ENCODE measurements around the gene CSNK1D. TPM values are rescaled to one million over a fixed set of nuclear protein-coding genes. Genes with fewer than 3 reads are reported as not detected.

The CSNK1D gene
- total and polyA plus RNA-seq, 2 donors (not counting 1 experiment from before 2014, with no cell fraction given), result 196 to 241 TPM

- Histone ChIP-seq H3K9me3 (ENCODE audit: control extremely low read depth in 1 of 3, control insufficient read depth in 2 of 3, insufficient read depth in 1 of 3, low read length in 2 of 3) (no peaks in the 10 kb centered on the region), H3K9ac (ENCODE audit: low read length) (no peak overlapping the region), H3K36me3 (replicated peaks in 1 of 2; ENCODE audit: control extremely low read depth in 1 of 2, control insufficient read depth in 1 of 2, extremely low read depth in 1 of 2, insufficient read depth in 2 of 2, low read length in 1 of 2) (no peaks in the 10 kb centered on the region), H3K27me3 (replicated peaks in 1 of 4; ENCODE audit: control extremely low read depth in 1 of 4, control insufficient read depth in 3 of 4, insufficient read depth in 4 of 4, low read length in 3 of 4) (peaks cover 0 to 10% (median 0%) of the 10 kb centered on the region in 4 experiments), H3K4me1 (ENCODE audit: control insufficient read depth in 2 of 2, insufficient read depth in 2 of 2, low read length in 2 of 2) (no peaks in the 10 kb centered on the region), H3K27ac (ENCODE audit: low read length in 2 of 2) (no peak overlapping the region), H2AFZ (ENCODE audit: insufficient read depth, low read depth, low read length, poor library complexity, severe bottlenecking) (no peak overlapping the region), H4K20me1 (ENCODE audit: control insufficient read depth, insufficient read depth, low read length, poor library complexity, severe bottlenecking) (no peaks in the 10 kb centered on the region), H3K4me3 (ENCODE audit: control extremely low read depth in 1 of 5, extremely low read depth in 1 of 5, insufficient read depth in 1 of 5, low read depth in 2 of 5, low read length in 4 of 5) (no peak overlapping the region), H3K79me2 (ENCODE audit: control insufficient read depth, insufficient read depth, low read length) (no peaks in the 10 kb centered on the region), H3K4me2 (replicated peaks; ENCODE audit: low read depth, low read length, poor library complexity, severe bottlenecking) (no peak overlapping the region)
- TF ChIP-seq EZH2 (IDR thresholded peaks at IDR 0.05; ENCODE audit: borderline replicate concordance, insufficient read depth, low read depth, low read length, poor library complexity, severe bottlenecking) (no peak), CTCF (IDR thresholded peaks at IDR 0.05) (no peak)
- no peak overlapping the region for H3K27ac Mint-ChIP-seq
- DNase-seq (no peak), ATAC-seq (ENCODE audit: low read depth) (no peak)
- H3K4me1 Mint-ChIP-seq, result peaks cover 2% of the 10 kb centered on the region
- intact Hi-C loops (cut with micrococcal nuclease), result no loop called here
- CTCF ChIA-PET, result no interaction called here
- H3K4me3 Mint-ChIP-seq, result no peak overlapping the region
- POLR2A ChIA-PET, result no interaction called here
- no peaks in the 10 kb centered on the region for H3K27me3 Mint-ChIP-seq
- WGBS (ENCODE audit: insufficient coverage), result 83% methylated on average over 15 of the region's 22 CpGs
- H3K9me3 Mint-ChIP-seq (ENCODE audit: insufficient read depth), result no peaks in the 10 kb centered on the region
Measured at GRCh38 chr17:82281502-82282238, 8.2 kb upstream of the CSNK1D start.

- ChIA-PET POLR2A (no interaction called here), CTCF (no interaction called here)
- ATAC-seq (ENCODE audit: low read depth) (no peak), DNase-seq (no peak)
- intact Hi-C loops (cut with micrococcal nuclease), result no loop called here
- TF ChIP-seq CTCF (IDR thresholded peaks at IDR 0.05), result no peak
- TF ChIP-seq EZH2 (IDR thresholded peaks at IDR 0.05; ENCODE audit: borderline replicate concordance, insufficient read depth, low read depth, low read length, poor library complexity, severe bottlenecking), result no peak
- Histone ChIP-seq H4K20me1 (ENCODE audit: control insufficient read depth, insufficient read depth, low read length, poor library complexity, severe bottlenecking) (no peaks in the 10 kb centered on the region), H2AFZ (ENCODE audit: insufficient read depth, low read depth, low read length, poor library complexity, severe bottlenecking) (no peak overlapping the region), H3K36me3 (replicated peaks in 1 of 2; ENCODE audit: control extremely low read depth in 1 of 2, control insufficient read depth in 1 of 2, extremely low read depth in 1 of 2, insufficient read depth in 2 of 2, low read length in 1 of 2) (no peaks in the 10 kb centered on the region), H3K4me3 (ENCODE audit: control extremely low read depth in 1 of 5, extremely low read depth in 1 of 5, insufficient read depth in 1 of 5, low read depth in 2 of 5, low read length in 4 of 5) (no peak overlapping the region), H3K27me3 (replicated peaks in 1 of 4; ENCODE audit: control extremely low read depth in 1 of 4, control insufficient read depth in 3 of 4, insufficient read depth in 4 of 4, low read length in 3 of 4) (peaks cover 0 to 10% (median 0%) of the 10 kb centered on the region in 4 experiments), H3K27ac (ENCODE audit: low read length in 2 of 2) (no peak overlapping the region), H3K4me1 (ENCODE audit: control insufficient read depth in 2 of 2, insufficient read depth in 2 of 2, low read length in 2 of 2) (no peaks in the 10 kb centered on the region), H3K79me2 (ENCODE audit: control insufficient read depth, insufficient read depth, low read length) (no peaks in the 10 kb centered on the region), H3K9me3 (ENCODE audit: control extremely low read depth in 1 of 3, control insufficient read depth in 2 of 3, insufficient read depth in 1 of 3, low read length in 2 of 3) (no peaks in the 10 kb centered on the region), H3K9ac (ENCODE audit: low read length) (no peak overlapping the region), H3K4me2 (replicated peaks; ENCODE audit: low read depth, low read length, poor library complexity, severe bottlenecking) (no peak overlapping the region)
- no peak overlapping the region for H3K4me3 Mint-ChIP-seq
- H3K27ac Mint-ChIP-seq, result no peak overlapping the region
- peaks cover 2% of the 10 kb centered on the region for H3K4me1 Mint-ChIP-seq
- H3K9me3 Mint-ChIP-seq (ENCODE audit: insufficient read depth), result no peaks in the 10 kb centered on the region
- WGBS (ENCODE audit: insufficient coverage), result 74% methylated on average over 7 of the region's 7 CpGs
- H3K27me3 Mint-ChIP-seq, result no peaks in the 10 kb centered on the region
Measured at GRCh38 chr17:82281076-82281475, 7.6 kb upstream of the CSNK1D start.

Data from B cell (primary cell).